Breast epithelium (tissue), 3 donors: ENCODE measurements around the gene PLPPR5.

ENCODE experiments used
- POLR2A ChIP-seq: fragments of 450-650 bp; IDR thresholded peaks from one replicate; pipeline ENCODE4 v1.6.1; 2016; ENCODE audit warnings: antibody characterized with exemption, mild to moderate bottlenecking, moderate library complexity
- POLR2AphosphoS5 ChIP-seq, 3 donors: sonication (generic); formaldehyde crosslinking; IDR thresholded peaks; one replicate each; pipeline ENCODE4 v1.6.1; 2017; ENCODE audit warnings: antibody characterized with exemption in 3 of 3
- TF ChIP-seq, protein P1 (sequence below), 3 donors: fragments of 450-650 bp; IDR thresholded peaks; one replicate each; pipeline ENCODE4 v1.5.1; 2016 to 2017; ENCODE audit warnings: antibody characterized with exemption in 3 of 3, mild to moderate bottlenecking in 3 of 3, moderate library complexity in 3 of 3

DNA sequence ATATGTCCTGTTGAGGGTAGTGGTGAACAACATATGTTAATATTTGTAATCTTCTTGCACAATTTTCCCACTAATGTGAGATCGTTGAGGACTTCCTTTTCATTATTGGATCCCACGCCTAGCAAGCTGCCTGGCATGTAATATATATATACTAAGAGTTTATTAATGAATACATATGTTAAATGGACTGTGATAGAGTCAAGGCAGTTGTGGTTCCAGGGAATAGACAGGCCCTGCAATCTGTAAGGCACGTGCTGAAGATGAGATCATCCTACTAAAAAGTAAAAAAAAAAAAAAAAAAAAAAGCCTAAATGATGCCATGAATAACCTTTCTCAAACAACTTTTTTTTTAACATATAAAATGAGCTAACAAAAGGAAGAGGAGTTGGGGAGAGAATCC lies 28.9 kb downstream of the PLPPR5 start:
- TF ChIP-seq POLR2AphosphoS5 (IDR thresholded peaks at IDR 0.05) (no peak), POLR2A (no peak)
- TF ChIP-seq, protein P1, sequence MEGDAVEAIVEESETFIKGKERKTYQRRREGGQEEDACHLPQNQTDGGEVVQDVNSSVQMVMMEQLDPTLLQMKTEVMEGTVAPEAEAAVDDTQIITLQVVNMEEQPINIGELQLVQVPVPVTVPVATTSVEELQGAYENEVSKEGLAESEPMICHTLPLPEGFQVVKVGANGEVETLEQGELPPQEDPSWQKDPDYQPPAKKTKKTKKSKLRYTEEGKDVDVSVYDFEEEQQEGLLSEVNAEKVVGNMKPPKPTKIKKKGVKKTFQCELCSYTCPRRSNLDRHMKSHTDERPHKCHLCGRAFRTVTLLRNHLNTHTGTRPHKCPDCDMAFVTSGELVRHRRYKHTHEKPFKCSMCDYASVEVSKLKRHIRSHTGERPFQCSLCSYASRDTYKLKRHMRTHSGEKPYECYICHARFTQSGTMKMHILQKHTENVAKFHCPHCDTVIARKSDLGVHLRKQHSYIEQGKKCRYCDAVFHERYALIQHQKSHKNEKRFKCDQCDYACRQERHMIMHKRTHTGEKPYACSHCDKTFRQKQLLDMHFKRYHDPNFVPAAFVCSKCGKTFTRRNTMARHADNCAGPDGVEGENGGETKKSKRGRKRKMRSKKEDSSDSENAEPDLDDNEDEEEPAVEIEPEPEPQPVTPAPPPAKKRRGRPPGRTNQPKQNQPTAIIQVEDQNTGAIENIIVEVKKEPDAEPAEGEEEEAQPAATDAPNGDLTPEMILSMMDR (IDR thresholded peaks at IDR 0.05): no peak
